CD4-positive, alpha-beta T cell treated with Interleukin-6 at 100 ng/mL for 8 hours (primary cell): ENCODE data around the gene ABHD12.
"Not testable (repeated sequence)": the region's sequence is repeated elsewhere in the genome, so short reads cannot be mapped to it uniquely, and the experiment has no call there.

Experiments
- DNase-seq: peaks from one replicate; pipeline ENCODE4 v3.0.0-alpha.2; 2020; ENCODE audit warnings: mixed read lengths, low spot score

ABHD12 gene

GRCh38 chr20:25353747-25354705, 36.6 kb downstream of the ABHD12 start:
- no peak for DNase-seq

GRCh38 chr20:25353353-25353746, 37.3 kb downstream of the ABHD12 start:
- no peak for DNase-seq

- no peak for DNase-seq
Observed at GRCh38 chr20:25352746-25353145, 37.9 kb downstream of the ABHD12 start.

DNA sequence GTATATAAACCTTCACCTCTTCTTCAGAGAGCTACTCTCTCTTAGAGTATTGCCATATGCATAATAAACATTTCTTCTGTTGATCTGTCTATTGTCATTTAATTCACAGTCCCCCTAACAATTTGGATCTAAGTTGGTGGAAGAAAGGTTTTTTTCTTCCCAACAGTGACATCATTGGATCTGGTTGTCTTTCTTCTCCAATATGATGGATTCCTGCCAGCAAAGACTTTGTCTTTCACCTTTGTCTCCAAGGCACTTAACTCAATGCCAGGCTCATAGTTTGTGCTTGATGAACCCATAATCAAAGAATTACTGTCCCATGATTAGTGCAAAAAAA, 39.6 kb downstream of the ABHD12 start:
- no peak for DNase-seq

DNA sequence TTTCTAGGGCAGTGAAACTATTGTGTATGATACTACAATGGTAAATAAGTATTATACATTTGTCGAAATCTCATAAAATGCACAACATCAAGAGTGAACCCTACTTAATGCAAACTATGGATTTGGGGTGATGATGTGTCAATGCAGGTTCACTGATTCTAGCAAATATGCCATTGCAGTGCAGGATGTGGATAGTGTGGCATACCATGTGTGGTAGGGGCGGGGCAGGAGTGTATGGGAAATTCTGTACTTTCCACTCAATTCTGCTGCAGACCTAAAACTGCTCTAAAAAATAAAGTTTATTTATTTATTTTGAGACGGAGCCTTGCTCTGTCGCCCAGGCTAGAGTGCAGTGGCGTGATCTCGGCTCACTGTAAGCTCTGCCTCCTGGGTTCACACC, 44.3 kb downstream of the ABHD12 start:
- no peak for DNase-seq

- DNase-seq = no peak
Observed at GRCh38 chr20:25345721-25346120, 44.9 kb downstream of the ABHD12 start.

- no peak for DNase-seq
Observed at GRCh38 chr20:25344634-25345033, 46.0 kb downstream of the ABHD12 start.

DNA sequence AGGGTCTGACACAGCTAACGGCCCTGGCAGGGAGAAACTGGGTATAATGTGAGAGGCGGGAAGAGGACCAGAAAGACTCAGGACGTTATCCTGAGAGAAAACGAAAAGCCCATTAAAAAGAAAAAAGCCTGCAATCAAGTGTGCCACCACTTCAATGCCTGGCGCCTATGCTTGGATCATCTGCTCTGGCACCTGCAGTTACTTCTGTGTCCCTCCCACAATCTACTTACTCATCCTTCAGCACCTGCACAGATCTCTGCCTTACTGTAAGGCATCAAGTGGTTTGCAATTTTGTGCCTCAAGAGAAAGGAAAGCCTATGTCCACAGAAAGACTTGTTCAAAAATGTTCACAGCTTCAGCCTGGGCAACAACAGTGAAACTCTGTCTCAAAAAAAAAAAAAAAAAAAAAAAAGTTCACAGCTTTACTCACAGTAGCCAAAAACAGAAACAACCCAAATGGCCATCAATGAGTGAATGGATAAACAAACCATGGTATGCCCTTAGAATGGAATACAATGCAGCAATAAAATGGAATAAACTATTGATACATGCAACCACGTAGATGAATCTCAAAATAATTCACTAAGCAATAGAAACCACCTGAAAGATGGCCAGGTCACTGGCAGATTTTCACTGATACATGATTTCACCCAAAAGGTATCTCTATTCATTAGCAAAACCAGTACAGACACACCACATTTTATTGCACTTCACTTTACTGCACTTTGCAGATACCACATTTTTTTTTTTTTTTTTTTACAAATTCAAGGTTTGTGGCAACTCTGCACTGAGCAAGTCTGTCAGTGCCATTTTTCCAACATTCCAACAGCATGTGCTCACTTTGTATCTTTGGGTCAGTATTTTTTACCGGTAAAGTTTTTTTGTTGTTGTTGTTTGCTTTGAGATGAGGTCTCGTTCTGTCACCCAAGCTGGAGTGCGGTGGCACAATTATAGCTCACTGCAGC, 48.6 kb downstream of the ABHD12 start:
- no peak for DNase-seq

GRCh38 chr20:25340380-25340779, 50.3 kb downstream of the ABHD12 start:
- no peak for DNase-seq

GRCh38 chr20:25339608-25340007, 51.0 kb downstream of the ABHD12 start:
- DNase-seq = no peak

GRCh38 chr20:25338112-25339023, 52.3 kb downstream of the ABHD12 start:
- no peak for DNase-seq

GRCh38 chr20:25336561-25337422, 53.8 kb downstream of the ABHD12 start:
- no peak for DNase-seq

DNA sequence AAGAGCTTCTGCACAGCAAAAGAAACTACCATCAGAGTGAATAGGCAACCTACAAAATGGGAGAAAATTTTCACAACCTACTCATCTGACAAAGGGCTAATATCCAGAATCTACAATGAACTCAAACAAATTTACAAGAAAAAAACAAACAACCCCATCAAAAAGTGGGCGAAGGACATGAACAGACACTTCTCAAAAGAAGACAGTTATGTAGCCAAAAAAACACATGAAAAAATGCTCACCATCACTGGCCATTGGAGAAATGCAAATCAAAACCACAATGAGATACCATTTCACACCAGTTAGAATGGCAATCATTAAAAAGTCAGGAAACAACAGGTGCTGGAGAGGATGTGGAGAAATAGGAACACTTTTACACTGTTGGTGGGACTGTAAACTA, 55.7 kb downstream of the ABHD12 start:
- not testable (repeated sequence) for DNase-seq

DNA sequence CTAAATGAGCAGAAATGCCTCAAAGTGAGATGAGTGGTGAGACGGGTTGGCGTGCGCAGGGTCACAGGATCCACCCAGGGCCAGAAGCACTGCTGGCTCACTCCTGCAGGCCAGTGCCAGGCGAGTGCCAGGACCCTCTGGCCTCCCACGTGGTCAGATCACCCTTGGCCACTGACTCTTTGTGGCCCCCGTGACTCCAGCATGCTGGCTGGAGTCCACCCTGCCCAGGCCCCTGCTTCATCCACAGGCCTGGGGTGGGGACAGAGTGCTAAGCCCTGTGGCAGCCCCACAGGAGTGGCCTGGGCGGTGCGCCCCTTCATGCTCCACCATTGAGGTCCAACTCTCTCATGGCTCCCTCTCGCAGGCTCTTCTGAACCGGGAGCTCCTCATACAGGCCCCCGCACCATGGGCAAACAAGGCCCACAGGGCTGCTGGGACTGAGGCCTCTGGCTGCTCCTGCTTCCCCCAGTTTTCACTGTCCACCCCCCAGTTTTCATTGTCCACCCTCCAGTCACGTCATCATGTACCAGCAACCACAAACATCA, 61.6 kb downstream of the ABHD12 start:
- DNase-seq = no peak

DNA sequence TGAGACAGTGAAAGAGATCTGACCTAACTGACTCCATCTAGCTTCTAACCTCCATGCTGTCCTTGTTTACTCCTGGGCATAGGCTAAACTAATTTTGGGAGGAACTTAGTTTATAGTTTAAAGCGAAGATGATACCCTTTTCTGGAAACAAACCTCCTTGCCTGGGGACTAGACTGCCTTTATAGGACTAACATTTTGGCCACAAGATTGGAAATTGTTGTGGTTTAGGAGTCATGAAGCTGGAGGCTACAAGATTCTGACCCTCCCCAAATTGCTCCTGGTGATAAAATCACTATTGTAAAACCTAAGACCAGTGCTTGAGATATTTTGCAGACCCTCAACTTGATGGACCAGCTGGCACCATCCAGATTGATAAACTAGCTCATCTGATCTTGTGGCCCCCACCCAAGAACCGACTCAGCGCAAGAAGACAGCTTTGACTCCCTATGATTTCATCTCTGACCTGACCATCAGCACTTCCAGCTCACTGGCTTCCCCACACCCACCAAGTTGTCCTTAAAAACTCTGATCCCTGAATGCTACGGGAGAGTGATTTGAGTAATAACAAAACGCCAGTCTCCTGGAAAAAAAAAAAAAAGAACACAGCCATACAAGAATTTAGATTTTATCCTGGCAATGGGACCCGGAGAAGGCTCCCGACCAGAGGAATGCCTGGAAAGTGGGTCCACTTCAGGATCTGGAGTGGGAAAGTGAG, 63.0 kb downstream of the ABHD12 start:
- DNase-seq = no peak

DNA sequence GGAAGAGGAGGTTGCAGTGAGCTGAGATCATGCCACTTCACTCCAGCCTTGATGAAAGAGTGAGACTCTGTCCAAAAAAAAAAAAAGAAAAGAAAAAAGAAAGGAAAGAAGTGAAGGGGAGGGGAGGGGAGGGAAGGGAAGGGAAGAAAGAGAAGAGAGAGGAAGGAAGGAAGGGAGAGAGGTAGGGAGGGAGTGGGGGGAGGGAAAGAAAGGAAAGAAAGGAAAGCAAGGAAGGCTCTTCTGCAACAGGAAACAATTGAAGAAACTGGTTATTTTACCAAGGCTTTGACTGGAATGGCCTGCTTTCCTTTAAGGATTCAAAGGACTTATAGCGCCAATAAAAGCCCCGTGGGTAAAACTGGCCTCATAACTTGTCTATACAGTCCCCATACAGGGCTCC, 64.6 kb downstream of the ABHD12 start:
- no peak for DNase-seq

GRCh38 chr20:25325073-25325472, 65.6 kb downstream of the ABHD12 start:
- no peak for DNase-seq

DNA sequence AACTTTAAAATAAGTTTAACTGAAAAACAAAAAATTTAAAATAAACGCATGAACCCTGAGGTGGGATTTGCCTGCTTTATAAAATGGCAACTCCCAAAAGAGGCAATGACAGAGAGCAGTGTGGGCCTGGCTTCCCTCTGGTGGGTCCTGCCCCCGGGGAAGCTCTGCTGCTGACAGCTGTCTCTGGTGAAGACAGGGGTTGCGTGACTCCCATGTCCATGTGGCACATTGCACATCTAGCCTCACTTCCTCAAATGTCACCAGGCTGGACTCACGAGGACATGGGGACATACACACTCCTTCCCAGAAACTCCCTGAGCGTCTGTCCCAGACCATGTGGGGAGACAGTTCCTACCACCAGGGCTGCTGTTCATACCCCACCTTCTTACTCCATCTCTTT, 66.2 kb downstream of the ABHD12 start:
- no peak for DNase-seq

GRCh38 chr20:25323496-25324246, 67.0 kb downstream of the ABHD12 start:
- DNase-seq = no peak
